Endothelial cell of umbilical vein (primary cell): Measurements from ENCODE around the gene TMEFF2.

Experiments
- GATA2 ChIP-seq: IDR thresholded peaks from 2 replicates; pipeline ENCODE4 v1.7.0; 2011; ENCODE audit warnings: low read depth, mild to moderate bottlenecking, moderate library complexity, mixed read lengths, low read length; ENCODE audit not compliant: insufficient read length, insufficient read depth
- POLR2AphosphoS5 ChIP-seq: IDR thresholded peaks from 2 replicates; pipeline ENCODE4 v1.6.1; 2012; ENCODE audit warnings: low read depth, mild to moderate bottlenecking, control low read depth, low read length, moderate library complexity; ENCODE audit not compliant: insufficient read depth
- TF ChIP-seq, protein P1 (sequence below), 2 donors: IDR thresholded peaks; 1 replicate in 1 of 2; 2 replicates in 1 of 2; pipeline ENCODE4 v1.5.1; 2011; ENCODE audit warnings: low read length in 2 of 2, mild to moderate bottlenecking in 2 of 2, moderate library complexity in 2 of 2, control low read depth in 1 of 2, inconsistent platforms in 1 of 2, low read depth in 1 of 2; ENCODE audit not compliant: insufficient read depth in 1 of 2; ENCODE audit errors: extremely low read depth in 1 of 2

GRCh38 chr2:191995285-191995684 is 199.4 kb downstream of the TMEFF2 start:
- TF ChIP-seq POLR2AphosphoS5, result no peak
- TF ChIP-seq, protein P1, sequence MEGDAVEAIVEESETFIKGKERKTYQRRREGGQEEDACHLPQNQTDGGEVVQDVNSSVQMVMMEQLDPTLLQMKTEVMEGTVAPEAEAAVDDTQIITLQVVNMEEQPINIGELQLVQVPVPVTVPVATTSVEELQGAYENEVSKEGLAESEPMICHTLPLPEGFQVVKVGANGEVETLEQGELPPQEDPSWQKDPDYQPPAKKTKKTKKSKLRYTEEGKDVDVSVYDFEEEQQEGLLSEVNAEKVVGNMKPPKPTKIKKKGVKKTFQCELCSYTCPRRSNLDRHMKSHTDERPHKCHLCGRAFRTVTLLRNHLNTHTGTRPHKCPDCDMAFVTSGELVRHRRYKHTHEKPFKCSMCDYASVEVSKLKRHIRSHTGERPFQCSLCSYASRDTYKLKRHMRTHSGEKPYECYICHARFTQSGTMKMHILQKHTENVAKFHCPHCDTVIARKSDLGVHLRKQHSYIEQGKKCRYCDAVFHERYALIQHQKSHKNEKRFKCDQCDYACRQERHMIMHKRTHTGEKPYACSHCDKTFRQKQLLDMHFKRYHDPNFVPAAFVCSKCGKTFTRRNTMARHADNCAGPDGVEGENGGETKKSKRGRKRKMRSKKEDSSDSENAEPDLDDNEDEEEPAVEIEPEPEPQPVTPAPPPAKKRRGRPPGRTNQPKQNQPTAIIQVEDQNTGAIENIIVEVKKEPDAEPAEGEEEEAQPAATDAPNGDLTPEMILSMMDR (IDR thresholded peaks at IDR 0.05; ENCODE audit: extremely low read depth in 1 of 2, insufficient read depth in 1 of 2, low read depth in 1 of 2, low read length in 2 of 2), result no peak
- no peak for TF ChIP-seq GATA2
